HCT116 (cell line): ENCODE measurements around the gene SUV39H1. TPM values are rescaled to one million over a fixed set of nuclear protein-coding genes. Genes with fewer than 3 reads are reported as not detected.
"Not testable (repeated sequence)": the region's sequence is repeated elsewhere in the genome, so short reads cannot be mapped to it uniquely, and the experiment has no call there.

Experiments used
- ATAC-seq: fragments of 200-7000 bp; cut with Tn5 transposase; 2 replicates; pipeline ENCODE4 v1.9.1; 2020; ENCODE audit warnings: mild to moderate bottlenecking, moderate library complexity
- BruUV-seq: library from RNA; stranded (reverse); fragments of 400-500 nt; replicated peaks from 2 replicates; lab custom pipeline; 2021; lab: Mats Ljungman, UMichigan
- CTCF ChIA-PET: fragments of 300-600 bp; sonication (Branson Sonifier 250); formaldehyde crosslinking; loops from one replicate; lab custom pipeline; 2021; ENCODE audit warnings: antibody characterized with exemption; lab: Charles Lee
- POLR2A ChIA-PET: fragments of 300-600, 350-600 bp; sonication (Branson Sonifier 250); formaldehyde crosslinking; loops from one replicate; lab custom pipeline; 2021; ENCODE audit warnings: antibody characterized with exemption; lab: Charles Lee
- RAD21 ChIA-PET, 2 experiments: fragments of 300-600 bp; sonication (Branson Sonifier 250); formaldehyde crosslinking; loops; one replicate each; lab custom pipeline; 2023; ENCODE audit warnings: low total read pairs in 2 of 2; ENCODE audit not compliant: uncharacterized antibody in 2 of 2, unreplicated experiment in 2 of 2, low non-redundant PET in 1 of 2; lab: Charles Lee
- DNase-seq: peaks from one replicate; pipeline ENCODE4 v3.0.0-alpha.2; 2010; ENCODE audit warnings: low read depth, low spot score
- H2AFZ ChIP-seq: fragments of 200-600 bp; shearing (Covaris generic), sonication (generic); 2 replicates; pipeline ENCODE4 v1.6.1; 2017; ENCODE audit warnings: low read depth, mixed run types, mixed read lengths, antibody characterized with exemption, low read length; ENCODE audit not compliant: poor library complexity, severe bottlenecking
- H3K27ac ChIP-seq: 2 replicates; pipeline ENCODE4 v1.5.1; 2012; ENCODE audit warnings: low read depth, low read length
- H3K27me3 ChIP-seq: fragments of 200-600 bp; sonication (generic); 2 replicates; pipeline ENCODE4 v1.6.1; 2016; ENCODE audit warnings: mixed run types, low read length, mixed read lengths; ENCODE audit not compliant: insufficient read depth
- H3K36me3 ChIP-seq, 2 experiments: fragments of 200-500 bp in 1 of 2; fragments of 200-600 bp in 1 of 2; sonication (Bioruptor generic) in 1 of 2; sonication (generic) in 1 of 2; 2 replicates each; pipeline versions ENCODE4 v1.5.1 to v1.6.1; 2014 to 2016; ENCODE audit warnings: low read length in 2 of 2, inconsistent platforms in 1 of 2, mixed read lengths in 1 of 2, mixed run types in 1 of 2; ENCODE audit not compliant: insufficient read depth in 2 of 2, control insufficient read depth in 1 of 2
- H3K4me1 ChIP-seq, 2 experiments: fragments of 200-600 bp in 1 of 2; sonication (generic) in 1 of 2; 2 replicates each; pipeline versions ENCODE4 v1.5.1 to v1.6.1; 2012 to 2017; ENCODE audit warnings: low read length in 2 of 2, inconsistent platforms in 1 of 2, mild to moderate bottlenecking in 1 of 2, mixed read lengths in 1 of 2, mixed run types in 1 of 2, moderate library complexity in 1 of 2; ENCODE audit not compliant: insufficient read depth in 2 of 2, control insufficient read depth in 1 of 2
- H3K4me2 ChIP-seq: fragments of 200-600 bp; sonication (generic); 2 replicates; pipeline ENCODE4 v1.6.1; 2017; ENCODE audit warnings: mixed run types, low read length, mixed read lengths
- H3K4me3 ChIP-seq, 2 experiments: fragments of 200-600 bp in 1 of 2; sonication (generic) in 1 of 2; replicated peaks in 1 of 2; 2 replicates each; pipeline ENCODE4 v1.5.1; 2011 to 2016; ENCODE audit warnings: low read length in 2 of 2, control low read depth in 1 of 2, low read depth in 1 of 2, mild to moderate bottlenecking in 1 of 2, mixed read lengths in 1 of 2, mixed run types in 1 of 2
- H3K79me2 ChIP-seq: fragments of 200-600 bp; sonication (generic); 2 replicates; pipeline ENCODE4 v1.6.1; 2017; ENCODE audit warnings: mild to moderate bottlenecking, mixed run types, low read length, moderate library complexity, mixed read lengths; ENCODE audit not compliant: insufficient read depth
- H3K9ac ChIP-seq: fragments of 200-600 bp; sonication (generic); 2 replicates; pipeline ENCODE4 v1.6.1; 2016; ENCODE audit warnings: low read length, mixed read lengths
- H3K9me2 ChIP-seq: fragments of 200-600 bp; sonication (generic), shearing (Covaris generic); 2 replicates; pipeline ENCODE4 v1.6.1; 2017; ENCODE audit warnings: mixed run types, mild to moderate bottlenecking, moderate library complexity; ENCODE audit not compliant: insufficient read depth
- H3K9me3 ChIP-seq, 2 experiments: fragments of 200-500 bp in 1 of 2; fragments of 200-600 bp in 1 of 2; sonication (Bioruptor generic) in 1 of 2; sonication (generic) in 1 of 2; 2 replicates each; pipeline ENCODE4 v1.6.1; 2014 to 2017; ENCODE audit warnings: low read length in 2 of 2, mixed read lengths in 2 of 2, inconsistent platforms in 1 of 2, low read depth in 1 of 2, mild to moderate bottlenecking in 1 of 2, mixed run types in 1 of 2, moderate library complexity in 1 of 2; ENCODE audit not compliant: control insufficient read depth in 1 of 2, insufficient read depth in 1 of 2
- H4K20me1 ChIP-seq: fragments of 200-600 bp; sonication (generic), shearing (Covaris generic); 2 replicates; pipeline ENCODE4 v1.6.1; 2017; ENCODE audit warnings: mixed run types, mild to moderate bottlenecking, moderate library complexity; ENCODE audit not compliant: insufficient read depth
- CTCF ChIP-seq, 3 experiments: fragments of 200-600 bp in 1 of 3; sonication (generic) in 1 of 3; IDR thresholded peaks in 2 of 3; conservative IDR thresholded peaks in 1 of 3; 2 replicates each; pipeline ENCODE4 v1.5.1; 2012 to 2017; ENCODE audit warnings: low read depth in 2 of 3, low read length in 2 of 3, antibody characterized with exemption in 1 of 3, borderline replicate concordance in 1 of 3, control low read depth in 1 of 3, mild to moderate bottlenecking in 1 of 3, mixed read lengths in 1 of 3, mixed run types in 1 of 3, moderate library complexity in 1 of 3; ENCODE audit not compliant: insufficient read depth in 1 of 3
- EZH2 ChIP-seq: fragments of 200-600 bp; sonication (generic); IDR thresholded peaks from 2 replicates; pipeline ENCODE4 v1.6.1; 2017; ENCODE audit warnings: antibody characterized with exemption, mixed run types
- EZH2phosphoT487 ChIP-seq: fragments of 200-600 bp; IDR thresholded peaks from 2 replicates; pipeline ENCODE4 v1.6.1; 2018; ENCODE audit warnings: antibody characterized with exemption, borderline replicate concordance
- FOSL1 ChIP-seq: IDR thresholded peaks from 2 replicates; pipeline ENCODE4 v1.6.1; 2012; ENCODE audit warnings: low read depth
- JUND ChIP-seq: IDR thresholded peaks from 2 replicates; pipeline ENCODE4 v1.6.1; 2012
- RAD21 ChIP-seq: IDR thresholded peaks from 2 replicates; pipeline ENCODE4 v1.6.1; 2012; ENCODE audit warnings: low read depth, mild to moderate bottlenecking
- SIN3A ChIP-seq: IDR thresholded peaks from 2 replicates; pipeline ENCODE4 v1.6.1; 2012; ENCODE audit warnings: low read depth
- ZBTB33 ChIP-seq: IDR thresholded peaks from 2 replicates; pipeline ENCODE4 v1.6.1; 2011; ENCODE audit warnings: mild to moderate bottlenecking, low read length, moderate library complexity; ENCODE audit not compliant: insufficient replicate concordance; ENCODE audit errors: extremely low read depth
- ZNF274 ChIP-seq: fragments of 200-500 bp; sonication (Bioruptor generic); IDR thresholded peaks from 2 replicates; pipeline ENCODE4 v1.6.1; 2014; ENCODE audit warnings: mild to moderate bottlenecking, low read depth, low read length, inconsistent platforms
- intact Hi-C: fragments of 100-400 bp; cut with micrococcal nuclease; formaldehyde crosslinking; loops from 2 replicates; pipeline ENCODE4 v1.10.0; 2022
- total RNA-seq: library from RNA; stranded (reverse); gene quantifications from one replicate; pipeline ENCODE4 v1.2.1, GENCODE V29; 2021; ENCODE audit not compliant: unreplicated experiment

SUV39H1 gene
- total RNA-seq, 1 experiment from 2014 or later: 16.3 TPM

- H3K36me3 ChIP-seq, H3K9me2 ChIP-seq, CTCF ChIA-PET, H3K79me2 ChIP-seq, DNase-seq, H3K9ac ChIP-seq, POLR2A ChIA-PET, intact Hi-C loops, H4K20me1 ChIP-seq, BruUV-seq, H3K9me3 ChIP-seq, H3K4me1 ChIP-seq, RAD21 ChIA-PET, H3K4me2 ChIP-seq, ATAC-seq, H3K27ac ChIP-seq, H3K4me3 ChIP-seq, H3K27me3 ChIP-seq, H2AFZ ChIP-seq: not testable (repeated sequence)
These were observed 16.1 kb upstream of the SUV39H1 start for GRCh38 chrX:48680467-48680866.

GRCh38 chrX:48680925-48681324, 15.6 kb upstream of the SUV39H1 start:
- H3K4me1 ChIP-seq, H3K9me2 ChIP-seq, ATAC-seq, H3K27me3 ChIP-seq, H3K27ac ChIP-seq, RAD21 ChIA-PET, intact Hi-C loops, DNase-seq, H3K79me2 ChIP-seq, H3K9me3 ChIP-seq, H3K4me3 ChIP-seq, H3K36me3 ChIP-seq, H3K9ac ChIP-seq, BruUV-seq, CTCF ChIA-PET, H4K20me1 ChIP-seq, POLR2A ChIA-PET, H3K4me2 ChIP-seq, H2AFZ ChIP-seq: not testable (repeated sequence)

GRCh38 chrX:48681539-48682183, 14.9 kb upstream of the SUV39H1 start:
- peaks cover 0 to 4% of the 10 kb centered on the region in 2 experiments; a peak in 1 of 4 replicates for H3K4me1 ChIP-seq
- H3K79me2 ChIP-seq: no peaks in the 10 kb centered on the region
- POLR2A ChIA-PET: no interaction called here
- DNase-seq (no peak), ATAC-seq (no peak)
- intact Hi-C loops: no loop called here
- CTCF ChIA-PET: no interaction called here
- no peaks in the 10 kb centered on the region for H3K9me3 ChIP-seq
- no peaks in the 10 kb centered on the region for H3K36me3 ChIP-seq
- H3K4me3 ChIP-seq: no peak overlapping the region
- no TSS peak for BruUV-seq
- H4K20me1 ChIP-seq: no peaks in the 10 kb centered on the region
- H3K9ac ChIP-seq: no peak overlapping the region
- H2AFZ ChIP-seq: no peak overlapping the region
- no peak overlapping the region for H3K4me2 ChIP-seq
- no peaks in the 10 kb centered on the region for H3K9me2 ChIP-seq
- H3K27me3 ChIP-seq: no peaks in the 10 kb centered on the region
- RAD21 ChIA-PET: no interaction called here
- H3K27ac ChIP-seq: no peak overlapping the region
- TF ChIP-seq EZH2phosphoT487 (no peak), FOSL1 (no peak), CTCF (IDR thresholded peaks at IDR 0.05 in 2 of 3, conservative IDR thresholded peaks at IDR 0.05 in 1 of 3; ENCODE audit: borderline replicate concordance in 1 of 3, insufficient read depth in 1 of 3, low read depth in 2 of 3, low read length in 2 of 3) (no peak), JUND (no peak), SIN3A (no peak), ZNF274 (no peak), ZBTB33 (no peak), RAD21 (no peak), EZH2 (no peak)
